ENCODE results near the gene AADACL3.

DNA sequence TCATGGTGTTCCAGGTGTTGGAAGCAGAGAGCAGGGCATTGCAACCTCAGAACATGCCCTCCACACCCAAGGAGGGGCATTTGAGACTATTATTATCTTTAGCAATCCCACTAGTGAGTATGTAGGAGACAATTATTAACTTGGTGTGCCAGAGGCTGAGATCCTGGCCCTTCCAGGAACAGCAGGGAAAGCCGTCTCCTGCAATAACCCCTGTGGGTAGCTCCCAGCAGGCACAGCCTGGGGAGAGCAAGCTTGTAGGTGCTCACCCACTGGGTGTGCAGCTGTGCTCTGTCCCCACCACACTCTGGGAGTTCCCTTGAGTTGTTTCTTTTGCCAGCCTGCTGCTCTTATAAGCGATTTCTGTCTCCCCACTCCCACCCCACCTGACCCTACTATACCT lies 40.4 kb downstream of the AADACL3 start:
- TF ChIP-seq, protein P1, sequence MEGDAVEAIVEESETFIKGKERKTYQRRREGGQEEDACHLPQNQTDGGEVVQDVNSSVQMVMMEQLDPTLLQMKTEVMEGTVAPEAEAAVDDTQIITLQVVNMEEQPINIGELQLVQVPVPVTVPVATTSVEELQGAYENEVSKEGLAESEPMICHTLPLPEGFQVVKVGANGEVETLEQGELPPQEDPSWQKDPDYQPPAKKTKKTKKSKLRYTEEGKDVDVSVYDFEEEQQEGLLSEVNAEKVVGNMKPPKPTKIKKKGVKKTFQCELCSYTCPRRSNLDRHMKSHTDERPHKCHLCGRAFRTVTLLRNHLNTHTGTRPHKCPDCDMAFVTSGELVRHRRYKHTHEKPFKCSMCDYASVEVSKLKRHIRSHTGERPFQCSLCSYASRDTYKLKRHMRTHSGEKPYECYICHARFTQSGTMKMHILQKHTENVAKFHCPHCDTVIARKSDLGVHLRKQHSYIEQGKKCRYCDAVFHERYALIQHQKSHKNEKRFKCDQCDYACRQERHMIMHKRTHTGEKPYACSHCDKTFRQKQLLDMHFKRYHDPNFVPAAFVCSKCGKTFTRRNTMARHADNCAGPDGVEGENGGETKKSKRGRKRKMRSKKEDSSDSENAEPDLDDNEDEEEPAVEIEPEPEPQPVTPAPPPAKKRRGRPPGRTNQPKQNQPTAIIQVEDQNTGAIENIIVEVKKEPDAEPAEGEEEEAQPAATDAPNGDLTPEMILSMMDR (IDR thresholded peaks at IDR 0.05), result no peak
- no peak for TF ChIP-seq POLR2A (IDR thresholded peaks at IDR 0.05)

Measured in uterus (tissue), 2 donors.